C4-2B (cell line): Measurements from ENCODE around the gene ORC6.

Experiments
- CTCF ChIP-seq: fragments of 450-650 bp; conservative IDR thresholded peaks from 2 replicates; pipeline ENCODE4 v1.5.1; 2017; ENCODE audit warnings: mild to moderate bottlenecking
- ZFX ChIP-seq: fragments of 450-650 bp; IDR thresholded peaks from 2 replicates; pipeline ENCODE4 v1.6.1; 2017

GRCh38 chr16:46718214-46718613 lies 28.8 kb downstream of the ORC6 start:
- no peak for TF ChIP-seq CTCF
- no peak for TF ChIP-seq ZFX
